ENCODE data around the gene MSANTD2.

Gene MSANTD2

GRCh38 chr11:124800226-124800929 lies at the start of gene MSANTD2:
TSS of gene MSANTD2 (minus strand) at chr11:124800406. CDS start at chr11:124800380, 26 bp downstream.
- peak; percentile 93 for ATAC-seq

GRCh38 chr11:124846070-124846673 lies 46.0 kb upstream of the MSANTD2 start:
- ATAC-seq = no peak

- ATAC-seq = no peak
Measured at GRCh38 chr11:124844664-124845079, 44.5 kb upstream of the MSANTD2 start.

- ATAC-seq = no peak
Measured at GRCh38 chr11:124843616-124843910, 43.4 kb upstream of the MSANTD2 start.

GRCh38 chr11:124842305-124842704 lies 42.1 kb upstream of the MSANTD2 start:
- ATAC-seq = no peak

GRCh38 chr11:124841840-124842239 lies 41.6 kb upstream of the MSANTD2 start:
- no peak for ATAC-seq

GRCh38 chr11:124841201-124841600 lies 41.0 kb upstream of the MSANTD2 start:
- no peak for ATAC-seq

- ATAC-seq = no peak
Measured at GRCh38 chr11:124840666-124841065, 40.5 kb upstream of the MSANTD2 start.

GRCh38 chr11:124839972-124840621 lies 39.9 kb upstream of the MSANTD2 start:
- no peak for ATAC-seq

- ATAC-seq = no peak
Measured at GRCh38 chr11:124839128-124839971, 39.1 kb upstream of the MSANTD2 start.

GRCh38 chr11:124838805-124839127 lies 38.6 kb upstream of the MSANTD2 start:
- no peak for ATAC-seq

- no peak for ATAC-seq
Measured at GRCh38 chr11:124837491-124837856, 37.3 kb upstream of the MSANTD2 start.

GRCh38 chr11:124835918-124836317 lies 35.7 kb upstream of the MSANTD2 start:
- no peak for ATAC-seq

- no peak for ATAC-seq
Measured at GRCh38 chr11:124834526-124835180, 34.4 kb upstream of the MSANTD2 start.

GRCh38 chr11:124832571-124832970 lies 32.4 kb upstream of the MSANTD2 start:
- ATAC-seq = no peak

- ATAC-seq = no peak
Measured at GRCh38 chr11:124831897-124832296, 31.7 kb upstream of the MSANTD2 start.

- no peak for ATAC-seq
Measured at GRCh38 chr11:124830749-124831148, 30.5 kb upstream of the MSANTD2 start.

- ATAC-seq = no peak
Measured at GRCh38 chr11:124829986-124830385, 29.8 kb upstream of the MSANTD2 start.

GRCh38 chr11:124825876-124826275 lies 25.7 kb upstream of the MSANTD2 start:
- no peak for ATAC-seq

- no peak for ATAC-seq
Measured at GRCh38 chr11:124823512-124824376, 23.5 kb upstream of the MSANTD2 start.

- ATAC-seq = no peak
Measured at GRCh38 chr11:124821995-124822730, 22.0 kb upstream of the MSANTD2 start.
